Pancreas (tissue), 10 donors: ENCODE results near the gene UBALD1. TPM values are rescaled to one million over a fixed set of nuclear protein-coding genes. Genes with fewer than 3 reads are reported as not detected.

Source experiments
- ATAC-seq, 4 donors: fragments of 200-7000 bp; cut with Tn5 transposase; one replicate each; pipeline versions ENCODE4 v1.8.0 to v1.9.1; 2020; ENCODE audit warnings: mild to moderate bottlenecking in 4 of 4, moderate library complexity in 4 of 4
- DNase-seq, 6 donors: peaks; one replicate each; pipeline ENCODE4 v3.0.0-alpha.2; 2020
- FAIRE-seq: peaks from 2 replicates; lab custom pipeline; 2012; peaks lifted over from hg19 to GRCh38; lab: Jason Lieb, UNC
- H3K27ac ChIP-seq, 4 donors: fragments of 200-600 bp; sonication (generic); 1 replicate in 3 of 4; 2 replicates in 1 of 4; pipeline versions ENCODE4 v1.5.0 to v1.8.0; 2020
- H3K27me3 ChIP-seq, 4 donors: fragments of 200-600 bp; one replicate each; pipeline ENCODE4 v1.8.0; 2021
- H3K36me3 ChIP-seq, 3 donors: fragments of 200-600 bp; sonication (generic) in 1 of 3; one replicate each; pipeline versions ENCODE4 v1.5.0 to v1.8.0; 2020 to 2021
- H3K4me1 ChIP-seq, 3 donors: fragments of 200-600 bp; one replicate each; pipeline ENCODE4 v1.8.0; 2021
- H3K4me3 ChIP-seq, 4 donors: fragments of 200-600 bp; sonication (generic) in 2 of 4; one replicate each; pipeline versions ENCODE4 v1.5.0 to v1.8.0; 2020 to 2021
- H3K9me3 ChIP-seq, 4 donors: fragments of 200-600 bp; one replicate each; pipeline ENCODE4 v1.8.0; 2021
- CTCF ChIP-seq, 4 donors: fragments of 200-600 bp; sonication (generic) in 3 of 4; IDR thresholded peaks; one replicate each; pipeline versions ENCODE4 v1.5.0 to v1.8.0; 2021; ENCODE audit warnings: antibody characterized with exemption in 4 of 4
- WGBS, 2 donors: extraction: QIAGEN DNeasy Blood & Tissue Kit; methylation state at CpG; one replicate each; pipeline ENCODE4 v1.1.7; 2013; 5-methylcytosine and 5-hydroxymethylcytosine counted together
- intact Hi-C, 3 donors: fragments of 100-400 bp; cut with DNase I; formaldehyde crosslinking; loops; one replicate each; pipeline versions ENCODE4 v1.11.1 to v1.14.2; 2022
- polyA plus RNA-seq, 2 donors: library from polyadenylated mRNA; stranded (reverse); fragments of 200-250 nt; gene quantifications; one replicate each; pipeline ENCODE4 v1.2.3, GENCODE V29; 2013
- total RNA-seq, 6 donors: library from RNA; stranded (reverse); fragmentation: NEBNext Ultra II Directional in 4 of 6; extraction: Animal tissue kit (Norgen Biotek cat#: 25700) in 4 of 6; gene quantifications; one replicate each; pipeline versions ENCODE4 v1.2.1 to v1.2.4, GENCODE V29; 2021 to 2023
- donor health status: healthy with polysubstance abuse.
- donor health status: DM: no; HTN: no; CAD: no; lungs with moderate emphysema.
- donor health status: DM: no; HTN: no; CAD: no.
- donor health status: control.
- donor health status: control.
- donor health status: Bipolar disorder and iron deficiency.
- donor health status: DM: yes; HTN: yes; CAD: no.
- donor health status: DM: no; HTN: no; CAD: no.
- donor health status: DM: no; HTN: no; CAD: no.
- donor health status: DM: yes; HTN: yes; CAD: no.

UBALD1 gene
- total and polyA plus RNA-seq, 8 donors: 9.1 to 42.5 (median 17.1) TPM

GRCh38 chr16:4606354-4606753 lies 8.3 kb downstream of the UBALD1 start:
- TF ChIP-seq CTCF (IDR thresholded peaks at IDR 0.05): no peak
- Histone ChIP-seq H3K27me3 (no peaks in the 10 kb centered on the region), H3K4me3 (no peak overlapping the region), H3K36me3 (peaks cover 0 to 11% (median 7%) of the 10 kb centered on the region in 3 donors), H3K9me3 (no peaks in the 10 kb centered on the region), H3K27ac (no peak overlapping the region), H3K4me1 (peaks cover 0 to 3% (median 1%) of the 10 kb centered on the region in 3 donors)
- FAIRE-seq: no peak
- peak in 1 of 4 donors; percentile 11 for ATAC-seq
- peak in 2 of 6 donors; percentile 42 to 53 for DNase-seq
- intact Hi-C loops: no loop called here
- WGBS, 2 donors: 28 to 32% methylated on average over 9 of the region's 9 CpGs

- Histone ChIP-seq H3K9me3 (no peaks in the 10 kb centered on the region), H3K4me1 (peaks cover 0 to 7% (median 5%) of the 10 kb centered on the region in 3 donors), H3K36me3 (peaks cover 0 to 9% (median 5%) of the 10 kb centered on the region in 3 donors), H3K27ac (no peak overlapping the region), H3K27me3 (no peaks in the 10 kb centered on the region), H3K4me3 (no peak overlapping the region)
- FAIRE-seq (no peak), DNase-seq (no peak), ATAC-seq (no peak)
- 61 to 68% methylated on average over 15 of the region's 15 CpGs for WGBS, 2 donors
- no peak for TF ChIP-seq CTCF (IDR thresholded peaks at IDR 0.05)
- intact Hi-C loops: no loop called here
Observed at GRCh38 chr16:4604401-4604800, 10.3 kb downstream of the UBALD1 start.

- intact Hi-C loops: no loop called here
- peaks cover 0 to 2% (median 0%) of the 10 kb centered on the region in 3 donors for H3K36me3 ChIP-seq
- WGBS, 2 donors: 51 to 54% methylated on average over 13 of the region's 13 CpGs
- H3K27me3 ChIP-seq: no peaks in the 10 kb centered on the region
- FAIRE-seq (no peak), DNase-seq (no peak), ATAC-seq (no peak)
- TF ChIP-seq CTCF (IDR thresholded peaks at IDR 0.05): no peak
- no peak overlapping the region for H3K4me3 ChIP-seq
- H3K9me3 ChIP-seq: no peaks in the 10 kb centered on the region
- H3K4me1 ChIP-seq: peaks cover 0 to 7% (median 5%) of the 10 kb centered on the region in 3 donors
- H3K27ac ChIP-seq: no peak overlapping the region
Observed at GRCh38 chr16:4603624-4604170, 11.0 kb downstream of the UBALD1 start.

GRCh38 chr16:4602331-4602730 lies 12.4 kb downstream of the UBALD1 start:
- no peaks in the 10 kb centered on the region for H3K27me3 ChIP-seq
- TF ChIP-seq CTCF (IDR thresholded peaks at IDR 0.05): no peak
- intact Hi-C loops: no loop called here
- H3K36me3 ChIP-seq: no peaks in the 10 kb centered on the region
- no peak overlapping the region for H3K27ac ChIP-seq
- 62 to 65% methylated on average over 8 of the region's 8 CpGs for WGBS, 2 donors
- peak in 1 of 6 donors; percentile 56 for DNase-seq
- no peak for ATAC-seq
- H3K4me3 ChIP-seq: no peak overlapping the region
- FAIRE-seq: no peak
- H3K4me1 ChIP-seq: peaks cover 0 to 7% (median 5%) of the 10 kb centered on the region in 3 donors
- H3K9me3 ChIP-seq: no peaks in the 10 kb centered on the region

GRCh38 chr16:4601864-4602186 lies 12.9 kb downstream of the UBALD1 start:
- no peak for TF ChIP-seq CTCF (IDR thresholded peaks at IDR 0.05)
- ATAC-seq (no peak), DNase-seq (peak in 1 of 6 donors; percentile 55), FAIRE-seq (no peak)
- Histone ChIP-seq H3K9me3 (no peaks in the 10 kb centered on the region), H3K27ac (no peak overlapping the region), H3K4me3 (no peak overlapping the region), H3K4me1 (peaks cover 0 to 7% (median 5%) of the 10 kb centered on the region in 3 donors), H3K27me3 (no peaks in the 10 kb centered on the region), H3K36me3 (no peaks in the 10 kb centered on the region)
- intact Hi-C loops: no loop called here
- 53 to 63% methylated on average over 6 of the region's 6 CpGs for WGBS, 2 donors
